ENCODE measurements around the gene DOCK8.

DNA sequence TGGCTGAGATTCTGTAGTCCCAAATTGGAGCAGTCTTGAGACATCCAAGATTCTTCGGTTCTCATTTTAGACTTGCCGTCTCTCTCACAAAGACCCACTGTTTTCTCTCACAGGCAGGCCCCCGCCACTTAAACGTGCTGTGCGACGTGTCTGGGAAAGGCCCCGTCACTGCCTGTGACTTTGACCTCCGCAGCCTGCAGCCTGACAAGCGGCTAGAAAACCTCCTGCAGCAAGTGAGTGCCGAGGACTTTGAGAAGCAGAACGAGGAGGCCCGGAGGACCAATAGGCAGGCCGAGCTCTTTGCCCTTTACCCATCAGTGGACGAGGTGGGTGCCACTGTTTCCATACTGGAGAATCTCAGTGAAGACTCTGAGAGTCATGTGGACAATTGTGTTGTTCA lies 97.2 kb downstream of the DOCK8 start:
- TF ChIP-seq CSDC2 (CRISPR knock-in tag; IDR thresholded peaks at IDR 0.05) (no peak), ZNF565 (CRISPR knock-in tag; conservative IDR thresholded peaks at IDR 0.05; ENCODE audit: low read depth) (no peak), ZFP3 (CRISPR knock-in tag; IDR thresholded peaks at IDR 0.05) (no peak), ZC3H10 (CRISPR knock-in tag; IDR thresholded peaks at IDR 0.05) (no peak), OSR1 (CRISPR knock-in tag; IDR thresholded peaks at IDR 0.05) (no peak), TCF4 (CRISPR knock-in tag; IDR thresholded peaks at IDR 0.05; ENCODE audit: borderline replicate concordance) (no peak), GLIS3 (CRISPR knock-in tag; IDR thresholded peaks at IDR 0.05) (no peak), ZFP30 (CRISPR knock-in tag; IDR thresholded peaks at IDR 0.05) (no peak)
- TF ChIP-seq, protein P1, sequence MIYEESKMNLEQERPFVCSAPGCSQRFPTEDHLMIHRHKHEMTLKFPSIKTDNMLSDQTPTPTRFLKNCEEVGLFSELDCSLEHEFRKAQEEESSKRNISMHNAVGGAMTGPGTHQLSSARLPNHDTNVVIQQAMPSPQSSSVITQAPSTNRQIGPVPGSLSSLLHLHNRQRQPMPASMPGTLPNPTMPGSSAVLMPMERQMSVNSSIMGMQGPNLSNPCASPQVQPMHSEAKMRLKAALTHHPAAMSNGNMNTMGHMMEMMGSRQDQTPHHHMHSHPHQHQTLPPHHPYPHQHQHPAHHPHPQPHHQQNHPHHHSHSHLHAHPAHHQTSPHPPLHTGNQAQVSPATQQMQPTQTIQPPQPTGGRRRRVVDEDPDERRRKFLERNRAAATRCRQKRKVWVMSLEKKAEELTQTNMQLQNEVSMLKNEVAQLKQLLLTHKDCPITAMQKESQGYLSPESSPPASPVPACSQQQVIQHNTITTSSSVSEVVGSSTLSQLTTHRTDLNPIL (CRISPR knock-in tag; IDR thresholded peaks at IDR 0.05; ENCODE audit: low read depth) = no peak
- TF ChIP-seq, protein P2, sequence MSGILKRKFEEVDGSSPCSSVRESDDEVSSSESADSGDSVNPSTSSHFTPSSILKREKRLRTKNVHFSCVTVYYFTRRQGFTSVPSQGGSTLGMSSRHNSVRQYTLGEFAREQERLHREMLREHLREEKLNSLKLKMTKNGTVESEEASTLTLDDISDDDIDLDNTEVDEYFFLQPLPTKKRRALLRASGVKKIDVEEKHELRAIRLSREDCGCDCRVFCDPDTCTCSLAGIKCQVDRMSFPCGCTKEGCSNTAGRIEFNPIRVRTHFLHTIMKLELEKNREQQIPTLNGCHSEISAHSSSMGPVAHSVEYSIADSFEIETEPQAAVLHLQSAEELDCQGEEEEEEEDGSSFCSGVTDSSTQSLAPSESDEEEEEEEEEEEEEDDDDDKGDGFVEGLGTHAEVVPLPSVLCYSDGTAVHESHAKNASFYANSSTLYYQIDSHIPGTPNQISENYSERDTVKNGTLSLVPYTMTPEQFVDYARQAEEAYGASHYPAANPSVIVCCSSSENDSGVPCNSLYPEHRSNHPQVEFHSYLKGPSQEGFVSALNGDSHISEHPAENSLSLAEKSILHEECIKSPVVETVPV (CRISPR knock-in tag; IDR thresholded peaks at IDR 0.05) = no peak
- TF ChIP-seq, protein P3, sequence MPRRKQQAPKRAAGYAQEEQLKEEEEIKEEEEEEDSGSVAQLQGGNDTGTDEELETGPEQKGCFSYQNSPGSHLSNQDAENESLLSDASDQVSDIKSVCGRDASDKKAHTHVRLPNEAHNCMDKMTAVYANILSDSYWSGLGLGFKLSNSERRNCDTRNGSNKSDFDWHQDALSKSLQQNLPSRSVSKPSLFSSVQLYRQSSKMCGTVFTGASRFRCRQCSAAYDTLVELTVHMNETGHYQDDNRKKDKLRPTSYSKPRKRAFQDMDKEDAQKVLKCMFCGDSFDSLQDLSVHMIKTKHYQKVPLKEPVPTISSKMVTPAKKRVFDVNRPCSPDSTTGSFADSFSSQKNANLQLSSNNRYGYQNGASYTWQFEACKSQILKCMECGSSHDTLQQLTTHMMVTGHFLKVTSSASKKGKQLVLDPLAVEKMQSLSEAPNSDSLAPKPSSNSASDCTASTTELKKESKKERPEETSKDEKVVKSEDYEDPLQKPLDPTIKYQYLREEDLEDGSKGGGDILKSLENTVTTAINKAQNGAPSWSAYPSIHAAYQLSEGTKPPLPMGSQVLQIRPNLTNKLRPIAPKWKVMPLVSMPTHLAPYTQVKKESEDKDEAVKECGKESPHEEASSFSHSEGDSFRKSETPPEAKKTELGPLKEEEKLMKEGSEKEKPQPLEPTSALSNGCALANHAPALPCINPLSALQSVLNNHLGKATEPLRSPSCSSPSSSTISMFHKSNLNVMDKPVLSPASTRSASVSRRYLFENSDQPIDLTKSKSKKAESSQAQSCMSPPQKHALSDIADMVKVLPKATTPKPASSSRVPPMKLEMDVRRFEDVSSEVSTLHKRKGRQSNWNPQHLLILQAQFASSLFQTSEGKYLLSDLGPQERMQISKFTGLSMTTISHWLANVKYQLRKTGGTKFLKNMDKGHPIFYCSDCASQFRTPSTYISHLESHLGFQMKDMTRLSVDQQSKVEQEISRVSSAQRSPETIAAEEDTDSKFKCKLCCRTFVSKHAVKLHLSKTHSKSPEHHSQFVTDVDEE (CRISPR knock-in tag; IDR thresholded peaks at IDR 0.05) = no peak

All from SK-N-SH treated with all-trans-retinoic acid at 6 μM for 48 hours (cell line).